H9 (cell line): ENCODE measurements around the gene CKB. TPM values are rescaled to one million over a fixed set of nuclear protein-coding genes. Genes with fewer than 3 reads are reported as not detected.
A peak's percentile ranks its signal among the peaks of the same experiment; 100 is the strongest.

Source experiments
- DNase-seq: peaks from one replicate; pipeline ENCODE4 v3.0.0-alpha.2; 2017
- H2AFZ ChIP-seq: one replicate; pipeline ENCODE4 v1.6.1; 2013; ENCODE audit warnings: mild to moderate bottlenecking, low read length, control low read depth, moderate library complexity
- H2AK5ac ChIP-seq: 2 replicates; pipeline ENCODE4 v1.6.1; 2013; ENCODE audit warnings: low read length, control low read depth, mixed read lengths; ENCODE audit not compliant: insufficient read length
- H2BK120ac ChIP-seq: one replicate; pipeline ENCODE4 v1.6.1; 2013; ENCODE audit warnings: low read depth, mild to moderate bottlenecking, low read length, control low read depth, inconsistent platforms; ENCODE audit not compliant: poor library complexity, severe bottlenecking
- H2BK12ac ChIP-seq: 2 replicates; pipeline ENCODE4 v1.6.1; 2013; ENCODE audit warnings: low read length, control low read depth, mixed read lengths, low read depth; ENCODE audit not compliant: insufficient read length
- H2BK15ac ChIP-seq: 2 replicates; pipeline ENCODE4 v1.6.1; 2013; ENCODE audit warnings: low read depth, low read length, control low read depth
- H2BK20ac ChIP-seq: one replicate; pipeline ENCODE4 v1.6.1; 2013; ENCODE audit warnings: low read depth, mild to moderate bottlenecking, low read length, control low read depth, inconsistent platforms; ENCODE audit not compliant: poor library complexity, severe bottlenecking
- H2BK5ac ChIP-seq: 2 replicates; pipeline ENCODE4 v1.6.1; 2013; ENCODE audit warnings: low read length, control low read depth, mixed read lengths; ENCODE audit not compliant: insufficient read length
- H3K14ac ChIP-seq: 2 replicates; pipeline ENCODE4 v1.6.1; 2013; ENCODE audit warnings: low read length, control low read depth; ENCODE audit not compliant: insufficient read depth
- H3K18ac ChIP-seq: 2 replicates; pipeline ENCODE4 v1.6.1; 2013; ENCODE audit warnings: low read depth, mild to moderate bottlenecking, mixed read lengths, low read length, control low read depth; ENCODE audit not compliant: insufficient read length
- H3K23ac ChIP-seq: 2 replicates; pipeline ENCODE4 v1.6.1; 2013; ENCODE audit warnings: low read length, control low read depth, mixed read lengths, low read depth; ENCODE audit not compliant: insufficient read length
- H3K23me2 ChIP-seq: 2 replicates; pipeline ENCODE4 v1.6.1; 2013; ENCODE audit warnings: low read depth, mild to moderate bottlenecking, mixed read lengths, low read length, control low read depth; ENCODE audit not compliant: insufficient read length, poor library complexity, severe bottlenecking
- H3K27ac ChIP-seq: 2 replicates; pipeline ENCODE4 v1.5.1; 2013; ENCODE audit warnings: low read length, control low read depth, mixed read lengths, low read depth; ENCODE audit not compliant: insufficient read length
- H3K27me3 ChIP-seq: 2 replicates; pipeline ENCODE4 v1.6.1; 2013; ENCODE audit warnings: low read length, control low read depth, inconsistent platforms; ENCODE audit not compliant: insufficient read depth
- H3K4ac ChIP-seq: 2 replicates; pipeline ENCODE4 v1.6.1; 2013; ENCODE audit warnings: low read depth, mild to moderate bottlenecking, control low read depth, inconsistent platforms, low read length, moderate library complexity
- H3K4me1 ChIP-seq: 2 replicates; pipeline ENCODE4 v1.6.1; 2013; ENCODE audit warnings: low read length, control low read depth, inconsistent platforms; ENCODE audit not compliant: insufficient read depth
- H3K4me2 ChIP-seq: 2 replicates; pipeline ENCODE4 v1.6.1; 2013; ENCODE audit warnings: low read length, control low read depth, mixed read lengths; ENCODE audit not compliant: insufficient read length, insufficient read depth
- H3K56ac ChIP-seq: 2 replicates; pipeline ENCODE4 v1.6.1; 2013; ENCODE audit warnings: low read depth, mild to moderate bottlenecking, mixed read lengths, low read length, control low read depth; ENCODE audit not compliant: insufficient read length
- H3K79me1 ChIP-seq: 2 replicates; pipeline ENCODE4 v1.6.1; 2013; ENCODE audit warnings: low read depth, mild to moderate bottlenecking, moderate library complexity, low read length, control low read depth, inconsistent platforms; ENCODE audit not compliant: insufficient read depth, poor library complexity, severe bottlenecking
- H3K79me2 ChIP-seq: 2 replicates; pipeline ENCODE4 v1.6.1; 2013; ENCODE audit warnings: low read length, control low read depth, inconsistent platforms; ENCODE audit not compliant: insufficient read depth
- H3K9ac ChIP-seq: 2 replicates; pipeline ENCODE4 v1.6.1; 2013; ENCODE audit warnings: low read length, control low read depth, mixed read lengths; ENCODE audit not compliant: insufficient read length; ENCODE audit errors: extremely low read depth
- H3K9me3 ChIP-seq: one replicate; pipeline ENCODE4 v1.6.1; 2013; ENCODE audit warnings: low read depth, low read length, inconsistent platforms; ENCODE audit not compliant: control insufficient read depth
- H3T11ph ChIP-seq: one replicate; pipeline ENCODE4 v1.6.1; 2013; ENCODE audit warnings: mild to moderate bottlenecking, low read length, control low read depth, inconsistent platforms
- H4K20me1 ChIP-seq: one replicate; pipeline ENCODE4 v1.6.1; 2013; ENCODE audit not compliant: control insufficient read depth, insufficient read length, insufficient read depth
- H4K5ac ChIP-seq: 2 replicates; pipeline ENCODE4 v1.6.1; 2013; ENCODE audit warnings: low read depth, mild to moderate bottlenecking, mixed read lengths, low read length, control low read depth; ENCODE audit not compliant: insufficient read length
- H4K8ac ChIP-seq: replicated peaks from 2 replicates; pipeline ENCODE4 v1.6.1; 2013; ENCODE audit warnings: low read length, control low read depth, mixed read lengths, low read depth; ENCODE audit not compliant: insufficient read length
- H4K91ac ChIP-seq: 2 replicates; pipeline ENCODE4 v1.6.1; 2013; ENCODE audit warnings: low read depth, mild to moderate bottlenecking, moderate library complexity, mixed read lengths, low read length, control low read depth; ENCODE audit not compliant: insufficient read length
- H3K27ac Mint-ChIP-seq, 3 experiments: 2 replicates in 2 of 3; 3 replicates in 1 of 3; pipeline ENCODE4 v1.8.0; 2020 to 2021; ENCODE audit warnings: mixed read lengths in 3 of 3, mild to moderate bottlenecking in 1 of 3, moderate library complexity in 1 of 3
- H3K27me3 Mint-ChIP-seq: 2 replicates; pipeline ENCODE4 v1.8.0; 2021; ENCODE audit warnings: low read depth, mild to moderate bottlenecking, moderate library complexity, mixed read lengths
- H3K36me3 Mint-ChIP-seq, 3 experiments: 2 replicates in 2 of 3; 3 replicates in 1 of 3; pipeline ENCODE4 v1.8.0; 2020 to 2021; ENCODE audit warnings: low read depth in 3 of 3, mixed read lengths in 3 of 3; ENCODE audit not compliant: insufficient read depth in 1 of 3
- H3K4me1 Mint-ChIP-seq, 2 experiments: 2 replicates each; pipeline ENCODE4 v1.8.0; 2020; ENCODE audit warnings: mixed read lengths in 2 of 2
- H3K4me3 Mint-ChIP-seq, 2 experiments: 2 replicates in 1 of 2; 3 replicates in 1 of 2; pipeline ENCODE4 v1.8.0; 2020 to 2021; ENCODE audit warnings: mild to moderate bottlenecking in 2 of 2, mixed read lengths in 2 of 2, moderate library complexity in 1 of 2
- H3K9me3 Mint-ChIP-seq, 2 experiments: 2 replicates in 1 of 2; 3 replicates in 1 of 2; pipeline ENCODE4 v1.8.0; 2020; ENCODE audit warnings: mild to moderate bottlenecking in 2 of 2, mixed read lengths in 2 of 2, moderate library complexity in 1 of 2
- CTCF ChIP-seq: fragments of 200-600 bp; sonication (generic); conservative IDR thresholded peaks from 3 replicates; pipeline ENCODE4 v1.8.0; 2021; ENCODE audit warnings: antibody characterized with exemption, mild to moderate bottlenecking
- WGBS: extraction: QIAGEN DNeasy Blood & Tissue Kit; methylation state at CpG from one replicate; pipeline ENCODE4 v1.1.7; 2013; ENCODE audit warnings: missing lambda C conversion rate, low lambda C conversion rate, mixed read lengths; ENCODE audit not compliant: insufficient read length; ENCODE audit errors: extremely low coverage; 5-methylcytosine and 5-hydroxymethylcytosine counted together
- total RNA-seq: library from RNA; stranded (reverse); gene quantifications from 2 replicates; pipeline ENCODE4 v1.2.1, GENCODE V29; 2021

Gene CKB
- total RNA-seq, 1 experiment from 2014 or later = 517 TPM

GRCh38 chr14:103520657-103521437, 1.8 kb downstream of the CKB start:
- Mint-ChIP-seq H3K9me3 (peaks cover 4 to 5% of the 10 kb centered on the region in 2 experiments; a peak in 3 of 5 replicates), H3K27ac (no peak overlapping the region), H3K36me3 (peaks cover 10 to 15% (median 13%) of the 10 kb centered on the region in 3 experiments), H3K4me3 (peak overlapping the region; percentile 67 to 74; a peak in 4 of 5 replicates), H3K4me1 (peaks cover 19 to 49% of the 10 kb centered on the region in 2 experiments), H3K27me3 (peaks cover 27% of the 10 kb centered on the region)
- Histone ChIP-seq H2BK15ac (no peak overlapping the region), H3K18ac (peak overlapping the region; percentile 10), H4K8ac (no peak overlapping the region), H2AFZ (no peak overlapping the region), H2BK12ac (no peak overlapping the region), H3K4me2 (peak overlapping the region; percentile 62), H3K4me1 (no peaks in the 10 kb centered on the region), H3K27me3 (peaks cover 7% of the 10 kb centered on the region; the same call in 1 of the 2 replicates), H3T11ph (no peak overlapping the region), H4K5ac (no peak overlapping the region), H3K23me2 (peaks cover 12% of the 10 kb centered on the region), H2BK20ac (no peak overlapping the region), H3K56ac (no peak overlapping the region), H3K4ac (no peak overlapping the region), H2BK5ac (no peak overlapping the region), H2AK5ac (no peak overlapping the region), H3K79me1 (no peaks in the 10 kb centered on the region), H3K79me2 (no peaks in the 10 kb centered on the region), H3K27ac (no peak overlapping the region), H3K9me3 (no peaks in the 10 kb centered on the region), H2BK120ac (no peak overlapping the region), H3K9ac (no peak overlapping the region), H3K23ac (no peak overlapping the region), H4K91ac (no peak overlapping the region), H4K20me1 (peaks cover 3% of the 10 kb centered on the region), H3K14ac (no peak overlapping the region)
- peak; percentile 68 for TF ChIP-seq CTCF
- no CpG with 5 or more reads among the region's 66 CpGs for WGBS
- DNase-seq = peak; percentile 81
